A549 (cell line): Measurements from ENCODE around the gene GSTP1.

Source experiments
- CEBPB ChIP-seq, 2 experiments: fragments of >200 bp in 1 of 2; sonication (Bioruptor Twin) in 1 of 2; formaldehyde crosslinking in 1 of 2; IDR thresholded peaks; 2 replicates each; pipeline ENCODE4 v1.6.1; 2012 to 2016
- CHD4 ChIP-seq: fragments of 200-600 bp; sonication (generic); IDR thresholded peaks from 2 replicates; pipeline ENCODE4 v1.6.1; 2016; ENCODE audit warnings: antibody characterized with exemption, mild to moderate bottlenecking, borderline replicate concordance
- EP300 ChIP-seq, 2 experiments: fragments of >200 bp; sonication (Bioruptor Twin); formaldehyde crosslinking; IDR thresholded peaks; 2 replicates in 1 of 2; 3 replicates in 1 of 2; pipeline ENCODE4 v1.6.1; 2016 to 2017
- JUN ChIP-seq, 2 experiments: fragments of >200 bp; sonication (Bioruptor Twin); formaldehyde crosslinking; IDR thresholded peaks; 2 replicates in 1 of 2; 3 replicates in 1 of 2; pipeline ENCODE4 v1.6.1; 2016 to 2017
- POLR2A ChIP-seq: IDR thresholded peaks from 2 replicates; pipeline ENCODE4 v1.6.1; 2012; ENCODE audit warnings: mild to moderate bottlenecking, low read length
- RFX5 ChIP-seq: fragments of 450-650 bp; IDR thresholded peaks from 2 replicates; pipeline ENCODE4 v1.7.1; 2014; ENCODE audit warnings: antibody characterized with exemption, mild to moderate bottlenecking, moderate library complexity
- TF ChIP-seq, protein P1 (sequence below): fragments of >200 bp; sonication (Bioruptor Twin); formaldehyde crosslinking; IDR thresholded peaks from 3 replicates; pipeline ENCODE4 v1.5.1; 2016
- TF ChIP-seq, protein P2 (sequence below): fragments of 450-650 bp; IDR thresholded peaks from 2 replicates; pipeline ENCODE4 v1.6.1; 2014; ENCODE audit warnings: antibody characterized with exemption

DNA sequence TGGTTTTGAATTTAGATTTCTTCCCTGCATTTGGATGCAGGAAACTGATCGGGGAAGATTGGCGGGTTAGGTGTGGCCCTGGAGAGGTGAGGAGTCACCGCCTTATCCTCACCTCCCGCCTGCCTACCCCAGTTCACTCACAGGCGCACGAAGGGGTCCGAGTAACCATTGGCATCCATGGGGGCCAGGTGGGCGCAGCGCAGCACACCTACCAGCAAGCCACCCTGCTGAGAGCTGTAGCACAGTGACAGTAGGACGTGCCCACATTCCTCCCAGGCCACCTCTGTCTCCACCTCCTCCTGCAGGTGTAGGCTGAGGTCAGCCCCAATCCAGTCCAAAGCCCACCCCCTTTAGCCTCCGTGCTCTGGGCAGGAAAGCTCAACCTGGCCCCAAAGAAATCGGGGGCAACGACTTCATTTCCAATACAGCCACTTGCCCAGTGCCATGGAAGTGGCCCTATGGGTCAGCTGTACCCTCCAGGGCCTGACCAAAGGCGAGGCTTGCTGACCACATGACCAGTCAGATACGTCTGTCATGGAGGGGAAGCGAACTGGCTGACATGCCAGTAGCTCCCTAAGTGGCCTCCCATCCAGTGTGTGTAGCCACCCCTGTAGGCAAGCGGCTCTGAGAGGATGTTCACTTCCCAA, 29.8 kb downstream of the GSTP1 start:
- TF ChIP-seq POLR2A: no peak
- TF ChIP-seq, protein P1, sequence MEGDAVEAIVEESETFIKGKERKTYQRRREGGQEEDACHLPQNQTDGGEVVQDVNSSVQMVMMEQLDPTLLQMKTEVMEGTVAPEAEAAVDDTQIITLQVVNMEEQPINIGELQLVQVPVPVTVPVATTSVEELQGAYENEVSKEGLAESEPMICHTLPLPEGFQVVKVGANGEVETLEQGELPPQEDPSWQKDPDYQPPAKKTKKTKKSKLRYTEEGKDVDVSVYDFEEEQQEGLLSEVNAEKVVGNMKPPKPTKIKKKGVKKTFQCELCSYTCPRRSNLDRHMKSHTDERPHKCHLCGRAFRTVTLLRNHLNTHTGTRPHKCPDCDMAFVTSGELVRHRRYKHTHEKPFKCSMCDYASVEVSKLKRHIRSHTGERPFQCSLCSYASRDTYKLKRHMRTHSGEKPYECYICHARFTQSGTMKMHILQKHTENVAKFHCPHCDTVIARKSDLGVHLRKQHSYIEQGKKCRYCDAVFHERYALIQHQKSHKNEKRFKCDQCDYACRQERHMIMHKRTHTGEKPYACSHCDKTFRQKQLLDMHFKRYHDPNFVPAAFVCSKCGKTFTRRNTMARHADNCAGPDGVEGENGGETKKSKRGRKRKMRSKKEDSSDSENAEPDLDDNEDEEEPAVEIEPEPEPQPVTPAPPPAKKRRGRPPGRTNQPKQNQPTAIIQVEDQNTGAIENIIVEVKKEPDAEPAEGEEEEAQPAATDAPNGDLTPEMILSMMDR: no peak
- TF ChIP-seq JUN (IDR thresholded peaks at IDR 0.05): no peak
- no peak for TF ChIP-seq RFX5
- TF ChIP-seq CHD4: no peak
- no peak for TF ChIP-seq EP300 (IDR thresholded peaks at IDR 0.05)
- no peak for TF ChIP-seq CEBPB (IDR thresholded peaks at IDR 0.05)
- TF ChIP-seq, protein P2, sequence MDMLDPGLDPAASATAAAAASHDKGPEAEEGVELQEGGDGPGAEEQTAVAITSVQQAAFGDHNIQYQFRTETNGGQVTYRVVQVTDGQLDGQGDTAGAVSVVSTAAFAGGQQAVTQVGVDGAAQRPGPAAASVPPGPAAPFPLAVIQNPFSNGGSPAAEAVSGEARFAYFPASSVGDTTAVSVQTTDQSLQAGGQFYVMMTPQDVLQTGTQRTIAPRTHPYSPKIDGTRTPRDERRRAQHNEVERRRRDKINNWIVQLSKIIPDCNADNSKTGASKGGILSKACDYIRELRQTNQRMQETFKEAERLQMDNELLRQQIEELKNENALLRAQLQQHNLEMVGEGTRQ: no peak
